ENCODE data around the gene CAMTA1.

The CAMTA1 gene

DNA sequence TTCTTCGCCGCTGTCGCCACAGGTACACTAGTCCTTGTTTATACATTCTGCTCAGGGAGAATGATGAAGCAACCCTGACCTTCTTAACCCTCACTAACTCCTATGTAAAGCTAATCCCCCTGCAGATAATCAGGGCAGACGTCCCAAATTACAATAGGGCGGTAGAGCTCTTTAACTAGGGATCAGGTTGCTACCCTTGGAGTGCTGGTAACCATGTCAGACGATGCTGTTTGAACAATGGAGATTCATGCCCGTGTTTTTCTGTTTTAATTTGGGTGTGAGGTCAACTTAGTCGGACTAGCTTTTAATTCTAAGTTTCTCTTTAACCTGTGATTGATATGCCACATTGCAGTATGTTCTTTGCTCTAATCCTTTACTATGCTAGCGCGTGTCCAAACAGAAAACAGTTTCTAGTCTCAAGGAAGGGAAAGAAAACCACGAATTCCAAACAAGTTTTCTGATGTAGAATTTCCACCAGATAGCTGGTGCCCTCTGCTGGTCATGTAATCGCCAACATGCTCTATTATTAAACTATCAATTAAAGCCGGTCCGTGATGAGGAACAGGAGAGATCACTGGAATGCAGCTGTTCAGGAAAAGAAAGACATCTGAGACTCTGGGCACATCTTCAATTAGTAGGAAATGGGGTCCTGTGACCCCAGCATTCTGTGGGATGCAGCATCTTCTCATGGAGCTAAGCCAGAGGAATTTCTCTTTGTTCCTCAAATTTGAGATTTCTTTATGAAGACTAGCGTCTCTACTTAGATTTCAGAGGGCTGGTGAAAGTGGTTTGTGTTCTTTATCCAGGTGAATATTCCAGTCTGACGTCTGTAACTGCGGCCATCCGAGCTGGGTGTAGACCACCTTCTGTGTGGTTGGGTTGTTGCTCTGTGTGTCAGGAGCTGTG, 967.5 kb downstream of the CAMTA1 start:
- peak; percentile 27 for DNase-seq

DNA sequence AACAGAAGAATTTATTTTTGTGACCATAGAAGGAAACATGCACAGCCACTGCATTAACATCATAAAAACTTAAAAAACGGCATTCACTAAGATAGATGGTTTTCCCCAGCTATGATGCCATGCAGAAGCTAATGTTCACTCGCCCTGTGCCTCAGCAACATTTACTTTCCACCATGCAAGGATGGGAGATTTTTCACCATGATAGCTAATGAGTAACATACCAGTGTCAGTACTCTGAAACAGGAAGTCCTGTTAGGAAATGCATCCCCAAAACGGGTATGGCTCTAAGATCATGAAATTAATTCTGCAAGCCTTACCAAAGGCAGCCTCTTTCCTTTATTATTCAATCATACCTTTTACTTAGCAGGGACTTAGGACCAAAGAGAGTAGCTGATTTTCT, 968.4 kb downstream of the CAMTA1 start:
- no peak for DNase-seq

DNA sequence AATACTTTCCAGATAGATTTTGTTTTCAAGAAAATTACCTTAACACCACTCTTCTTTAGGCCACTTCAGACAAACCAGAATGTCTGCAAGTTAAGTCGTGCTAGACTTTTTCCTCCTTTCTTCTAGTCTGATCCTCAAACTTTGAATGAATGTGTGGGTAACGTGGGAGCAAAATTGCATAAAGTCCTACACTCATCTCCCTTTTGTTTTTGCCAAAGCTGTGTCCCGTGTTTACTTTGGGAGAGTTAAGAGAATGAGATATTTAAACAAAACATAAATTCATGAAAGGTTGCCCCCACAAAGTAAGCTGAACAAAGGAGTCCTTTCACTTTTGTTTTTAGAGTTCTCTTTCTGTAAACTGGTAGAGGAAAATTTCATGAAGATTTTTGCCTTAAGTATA, 969.0 kb downstream of the CAMTA1 start:
- DNase-seq = no peak

DNA sequence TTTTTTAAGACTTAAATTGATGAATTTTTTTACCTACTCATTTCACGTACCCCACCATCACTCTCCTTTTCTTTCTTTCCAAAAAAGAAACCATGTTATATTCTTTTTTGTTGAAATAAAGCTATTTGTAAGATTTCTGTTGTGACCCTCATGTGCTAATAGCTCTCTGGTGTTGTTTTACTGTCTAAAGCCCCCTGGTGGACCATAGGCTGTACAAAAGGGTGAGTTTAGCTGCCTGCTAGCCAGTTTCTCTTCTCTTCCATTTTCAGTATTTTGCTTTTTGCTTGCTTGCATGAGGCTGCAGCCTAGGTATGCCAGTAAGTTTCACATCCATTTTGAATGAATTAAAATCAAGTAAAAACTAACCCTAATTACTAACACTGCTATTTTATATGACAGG, 970.2 kb downstream of the CAMTA1 start:
- no peak for DNase-seq

DNA sequence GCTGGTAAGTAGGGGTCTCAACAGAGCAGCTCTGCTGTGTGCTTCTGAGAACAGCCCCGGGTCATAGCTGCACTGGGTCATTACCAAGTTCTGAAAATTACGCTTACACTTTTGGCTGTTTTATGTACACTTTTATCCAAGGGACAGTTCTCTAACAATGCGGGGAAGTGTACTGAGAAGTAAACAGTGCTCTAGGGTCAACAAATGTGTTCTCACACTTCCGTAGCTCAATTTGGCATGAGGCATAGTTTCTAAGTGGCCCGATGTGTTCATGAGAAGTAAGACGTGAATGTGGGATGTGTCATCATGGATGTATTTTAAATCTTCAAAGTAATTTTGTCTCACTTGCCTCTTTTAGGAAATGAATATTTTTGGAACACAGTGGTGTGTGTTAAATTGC, 975.0 kb downstream of the CAMTA1 start:
- no peak for DNase-seq

DNA sequence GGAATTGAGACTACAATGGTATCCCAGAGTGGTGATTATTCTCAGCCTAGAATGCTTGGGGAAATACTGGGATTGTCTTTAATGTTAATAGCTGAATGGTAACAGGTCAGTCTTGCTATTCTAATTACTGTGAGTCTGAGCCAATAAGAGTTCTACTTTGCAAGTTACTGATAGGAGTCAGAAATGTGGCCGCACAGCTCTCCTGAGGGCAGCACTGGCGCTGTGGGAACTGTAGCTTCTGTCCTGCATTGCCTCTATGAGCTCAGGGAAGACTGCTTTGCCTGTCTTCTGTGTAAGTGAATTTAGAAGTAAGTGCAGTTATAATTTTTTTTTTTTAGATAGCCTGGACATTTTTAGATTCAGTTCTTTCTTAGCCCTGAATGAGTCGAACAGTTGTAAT, 975.8 kb downstream of the CAMTA1 start:
- DNase-seq = no peak

DNA sequence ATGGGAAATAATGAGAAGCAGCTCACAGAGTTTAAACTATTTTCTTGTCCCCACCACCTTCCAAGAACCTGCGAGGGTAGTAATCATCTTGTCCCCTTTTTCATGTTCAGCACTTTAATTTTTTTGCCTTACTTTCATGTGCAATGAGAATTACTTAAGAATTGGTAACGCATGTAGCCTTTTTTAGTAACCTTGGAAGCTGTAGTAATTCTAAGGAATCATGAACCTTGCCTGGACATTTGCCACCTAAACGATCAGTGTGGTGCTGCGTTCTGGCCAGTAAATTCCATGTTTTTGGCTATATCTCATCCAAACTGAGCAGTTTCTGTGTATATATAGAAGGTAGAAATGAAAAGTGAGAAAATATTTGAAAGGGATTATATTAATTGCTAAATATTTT, 981.9 kb downstream of the CAMTA1 start:
- no peak for DNase-seq

DNA sequence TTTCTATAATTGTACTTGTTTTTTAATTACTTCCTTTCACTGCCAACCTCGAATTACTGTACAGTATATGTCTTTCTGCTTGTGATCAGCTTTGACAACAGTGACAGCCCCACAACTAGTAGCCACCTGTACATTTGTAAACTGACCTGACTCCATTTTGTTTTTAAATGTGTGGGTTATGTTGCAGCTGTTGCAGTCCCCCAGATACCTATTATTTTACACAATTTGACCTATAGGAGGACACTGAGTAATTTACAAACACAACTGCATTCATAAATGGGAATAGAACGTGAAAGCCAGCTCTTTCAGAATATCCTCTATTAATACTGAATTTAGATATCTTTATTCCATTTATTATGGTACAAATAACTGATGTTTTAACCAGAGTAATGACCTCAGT, 983.3 kb downstream of the CAMTA1 start:
- DNase-seq = no peak

DNA sequence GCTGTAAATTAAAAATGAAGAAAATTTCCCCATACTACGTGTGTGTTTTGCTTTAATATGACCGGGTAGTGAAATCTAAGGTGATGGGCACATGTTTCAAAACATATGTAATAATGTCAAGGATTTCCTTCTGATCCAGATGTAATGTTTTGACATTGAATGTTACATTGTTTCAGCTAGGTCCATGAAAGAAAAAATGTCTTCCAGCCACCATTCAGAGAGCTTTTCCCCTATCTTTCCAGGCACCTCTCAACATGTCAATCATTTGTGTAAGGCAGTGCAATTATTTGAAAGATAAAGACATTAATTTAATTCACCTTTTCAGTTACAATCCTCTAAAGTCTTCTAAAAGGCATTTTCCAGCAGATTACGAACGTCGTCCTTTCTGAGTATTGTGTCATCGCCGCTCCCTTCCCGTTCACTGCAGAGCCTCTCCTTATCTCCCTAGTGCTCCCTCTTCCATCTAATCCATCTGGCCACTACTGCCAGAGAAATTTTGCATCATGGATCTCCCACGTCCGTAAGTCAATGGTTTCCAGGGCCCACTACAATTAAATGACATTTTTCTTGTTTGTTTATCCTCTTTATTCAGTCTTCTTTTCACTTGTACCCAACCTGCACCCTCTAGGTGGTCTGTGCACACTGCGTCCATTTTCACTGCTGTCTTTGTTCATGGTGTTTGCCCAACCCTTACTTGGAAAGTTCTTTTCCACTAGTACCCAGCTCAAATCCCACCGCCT, 984.6 kb downstream of the CAMTA1 start:
- no peak for DNase-seq

DNA sequence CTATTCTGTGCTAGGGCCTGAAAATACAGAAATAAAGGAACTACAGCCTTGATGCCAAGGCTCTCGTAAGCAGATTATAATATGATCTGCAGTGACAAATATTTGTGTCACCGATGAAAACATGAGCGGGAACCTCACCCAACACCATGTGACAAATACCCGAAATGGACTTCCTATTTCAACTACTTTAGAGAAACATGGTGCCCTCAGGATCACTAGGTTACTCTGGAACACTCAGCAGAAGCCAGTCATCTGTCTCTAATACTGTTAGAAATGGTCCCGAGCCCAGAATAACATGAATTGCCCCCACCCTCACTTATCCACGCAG, 985.4 kb downstream of the CAMTA1 start:
- DNase-seq = no peak

DNA sequence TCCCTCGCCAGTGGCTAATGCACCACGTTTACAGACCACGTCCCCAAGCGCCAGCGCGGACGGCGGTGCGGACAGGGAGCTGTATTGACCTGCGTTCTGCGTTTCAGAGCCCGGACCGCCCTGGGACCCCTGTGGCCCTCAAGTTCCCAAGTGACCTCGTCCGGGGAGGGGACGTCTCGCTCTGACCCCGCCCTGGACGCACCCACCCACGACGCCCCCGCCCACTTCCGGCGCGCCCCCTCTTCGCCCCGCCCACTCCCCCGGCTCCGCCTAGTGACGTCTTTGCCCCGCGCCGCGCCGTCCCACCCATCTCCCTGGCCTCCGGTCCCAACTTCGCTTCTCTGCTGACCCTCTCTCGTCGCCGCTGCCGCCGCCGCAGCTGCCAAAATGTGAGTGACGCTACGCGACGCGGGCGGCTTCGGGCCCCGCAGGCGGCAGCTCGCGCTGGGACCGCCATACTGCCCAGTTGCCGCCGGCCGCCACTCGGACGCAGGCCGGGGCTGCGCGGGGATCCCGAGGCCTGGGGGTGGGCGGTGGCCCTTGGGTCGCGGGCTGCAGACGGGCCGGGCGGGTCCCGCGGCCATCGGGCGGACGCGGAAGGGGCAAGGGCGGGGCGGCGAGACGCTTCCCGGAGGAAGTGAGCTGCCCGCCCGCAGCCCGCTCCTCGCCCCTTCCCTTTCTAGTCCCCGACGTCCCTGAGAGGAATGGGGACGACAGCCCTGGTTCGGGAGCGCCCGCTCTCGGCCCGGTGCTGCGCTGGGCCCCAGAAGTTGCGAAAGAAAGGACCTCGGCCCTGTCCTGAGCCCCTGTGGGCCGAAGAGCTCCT, 986.0 kb downstream of the CAMTA1 start, which contains the start of gene VAMP3:
TSS of gene VAMP3 (plus strand) at position 300 of the 826 bp plus-strand sequence. CDS start at position 388, 88 bp downstream.
- DNase-seq = peak; percentile 82

DNA sequence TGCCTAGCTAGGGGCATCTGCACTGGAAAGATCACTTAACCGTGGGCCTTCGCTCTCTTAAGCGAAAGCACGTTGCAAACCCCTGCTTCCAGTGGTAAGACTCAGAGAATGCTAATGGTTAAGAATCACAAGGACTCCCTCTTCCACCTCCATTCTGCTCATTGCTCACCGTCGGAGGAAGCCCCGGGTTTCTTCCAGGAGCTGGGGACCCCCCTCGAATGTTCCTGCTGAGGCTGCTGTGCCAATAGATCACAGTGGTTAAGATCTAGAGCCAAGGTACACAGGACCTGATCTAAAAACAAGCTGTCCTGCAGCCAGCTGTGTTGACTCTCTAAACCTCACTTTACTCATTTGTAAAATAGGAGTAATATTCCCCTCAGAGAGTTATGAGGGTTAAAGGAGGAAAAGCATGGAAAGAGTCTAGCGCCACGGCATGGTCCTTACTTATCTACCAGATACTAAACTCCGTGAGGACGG, 986.6 kb downstream of the CAMTA1 start:
- no peak for DNase-seq

DNA sequence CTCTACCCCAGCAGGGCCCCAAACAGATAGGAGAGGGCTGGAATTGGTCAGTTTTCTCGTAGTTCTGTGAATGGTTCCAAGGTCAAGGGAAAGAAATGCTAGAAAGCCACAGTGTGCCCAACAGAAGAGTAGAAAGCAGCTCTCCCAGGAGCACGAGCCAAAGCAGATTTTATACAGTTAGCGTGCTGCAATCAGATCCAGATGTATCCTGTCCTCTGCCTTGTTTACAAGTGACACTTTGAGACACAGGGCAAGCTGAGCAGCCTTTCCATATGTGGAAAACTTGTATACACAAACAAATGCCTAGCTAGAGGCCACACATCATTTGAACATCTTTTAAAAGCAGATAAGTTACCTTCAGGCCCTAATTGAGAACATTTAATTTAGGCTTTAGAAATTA, 992.3 kb downstream of the CAMTA1 start:
- no peak for DNase-seq

DNA sequence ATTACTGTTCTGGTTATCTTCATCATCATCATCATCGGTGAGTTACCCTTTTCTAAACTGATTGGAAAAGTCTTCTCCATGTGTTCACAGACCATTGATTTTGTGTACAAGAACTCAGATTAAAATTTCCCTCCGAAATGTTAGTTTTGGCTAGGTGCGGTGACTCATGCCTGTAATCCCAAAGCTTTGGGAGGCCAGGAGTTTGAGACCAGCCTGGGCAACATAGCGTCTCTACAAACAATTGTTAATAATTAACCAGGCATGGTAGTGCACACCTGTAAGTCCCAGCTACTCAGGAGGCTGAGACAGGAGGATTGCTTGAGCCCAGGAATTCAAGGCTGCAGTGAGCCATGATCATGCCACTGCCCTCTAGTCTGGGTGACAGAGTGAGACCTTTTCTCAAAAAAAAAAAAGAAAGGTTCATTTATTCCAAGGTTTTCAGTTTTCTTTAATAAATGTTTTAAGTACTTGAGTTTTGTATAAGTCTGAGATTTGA, 992.9 kb downstream of the CAMTA1 start:
- DNase-seq = no peak

DNA sequence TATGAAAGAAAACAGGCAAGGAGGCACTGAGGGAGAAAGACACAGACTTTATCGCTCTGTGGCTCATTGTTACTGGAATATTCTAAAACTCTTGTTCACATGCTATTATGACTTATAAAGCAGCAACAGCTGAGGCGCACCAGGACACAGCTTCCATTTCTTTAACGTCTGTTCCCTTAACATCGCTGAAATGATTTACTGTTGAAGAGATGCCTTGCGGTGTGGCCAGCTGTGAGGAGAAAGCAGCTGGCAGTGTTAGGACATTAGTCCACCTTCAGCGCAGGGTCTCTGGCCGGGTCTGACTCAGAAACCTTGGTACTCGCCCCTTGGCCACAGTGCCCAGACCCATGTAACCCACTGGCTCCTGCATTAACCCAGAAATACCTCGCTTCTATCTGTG, 995.7 kb downstream of the CAMTA1 start:
- no peak for DNase-seq

DNA sequence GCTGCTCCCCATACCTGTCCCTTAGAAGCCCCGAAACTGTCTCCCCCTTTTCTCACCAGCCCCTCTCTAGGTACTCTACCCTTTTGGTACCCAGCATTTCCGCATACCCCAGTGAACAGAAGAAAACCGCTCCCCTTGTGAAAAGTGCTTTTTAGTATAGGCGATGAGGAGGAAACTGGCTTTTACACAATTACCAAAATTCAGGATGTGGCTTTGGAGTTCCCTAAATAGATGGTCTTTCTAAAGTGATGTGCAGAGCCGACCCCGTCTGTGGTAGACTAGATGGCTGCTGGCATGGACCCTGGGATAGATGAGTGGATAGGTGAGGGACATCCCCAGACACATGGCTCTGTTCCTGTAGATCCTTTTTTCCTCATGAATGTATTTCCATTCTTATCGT, 996.2 kb downstream of the CAMTA1 start:
- DNase-seq = no peak

DNA sequence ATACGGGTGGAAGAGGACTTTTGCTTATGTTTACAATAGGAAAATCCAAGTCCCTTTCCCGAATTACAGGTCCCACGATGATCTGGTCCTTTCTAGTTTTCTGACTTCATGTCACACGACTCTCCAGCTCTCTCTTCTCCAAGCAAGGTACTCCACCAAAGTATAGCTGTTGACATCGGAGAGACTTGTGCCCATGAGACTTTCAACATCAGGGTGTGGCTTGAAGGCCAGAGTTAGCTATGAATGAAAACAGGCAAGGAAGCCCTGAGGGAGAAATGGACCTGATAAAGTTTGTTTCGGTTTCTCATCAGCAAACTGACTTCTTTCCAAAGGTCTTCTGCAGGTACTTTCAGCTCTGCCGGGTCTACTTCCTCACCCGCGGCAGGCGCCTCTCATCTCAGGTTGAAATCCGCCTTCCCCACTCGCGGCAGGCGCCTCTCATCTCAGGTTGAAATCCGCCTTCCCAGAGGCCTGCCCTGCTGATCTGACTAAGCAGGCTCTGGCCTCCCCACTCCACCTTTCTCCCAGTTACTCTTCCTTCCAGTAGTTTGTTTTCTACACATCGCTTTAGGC, 996.8 kb downstream of the CAMTA1 start:
- DNase-seq = no peak

DNA sequence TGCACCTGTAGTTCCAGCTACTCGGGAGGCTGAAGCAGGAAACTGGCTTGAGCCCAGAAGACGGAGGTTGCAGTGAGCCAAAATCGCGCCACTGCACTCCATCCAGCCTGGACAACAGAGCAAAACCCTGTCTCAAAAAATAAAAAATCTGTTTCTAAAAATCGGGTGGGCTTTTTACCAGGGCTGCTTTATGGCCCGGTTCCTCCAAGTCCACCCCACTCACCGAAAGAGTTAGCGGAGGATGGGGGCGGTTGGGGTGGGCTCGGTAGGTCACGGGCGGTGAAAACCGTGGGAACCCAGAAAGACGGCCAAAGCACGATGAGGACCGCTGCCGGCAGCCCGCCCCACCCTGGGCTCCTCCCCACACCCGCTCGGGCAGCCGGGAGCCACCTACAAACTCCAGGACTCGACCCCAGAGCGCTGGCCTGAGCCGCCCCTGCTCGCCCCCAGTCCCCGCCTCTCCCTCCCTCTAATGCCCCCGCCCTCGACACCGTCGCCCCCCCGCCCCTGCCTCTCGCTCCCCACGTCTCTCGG, 998.0 kb downstream of the CAMTA1 start:
- DNase-seq = peak; percentile 67

DNA sequence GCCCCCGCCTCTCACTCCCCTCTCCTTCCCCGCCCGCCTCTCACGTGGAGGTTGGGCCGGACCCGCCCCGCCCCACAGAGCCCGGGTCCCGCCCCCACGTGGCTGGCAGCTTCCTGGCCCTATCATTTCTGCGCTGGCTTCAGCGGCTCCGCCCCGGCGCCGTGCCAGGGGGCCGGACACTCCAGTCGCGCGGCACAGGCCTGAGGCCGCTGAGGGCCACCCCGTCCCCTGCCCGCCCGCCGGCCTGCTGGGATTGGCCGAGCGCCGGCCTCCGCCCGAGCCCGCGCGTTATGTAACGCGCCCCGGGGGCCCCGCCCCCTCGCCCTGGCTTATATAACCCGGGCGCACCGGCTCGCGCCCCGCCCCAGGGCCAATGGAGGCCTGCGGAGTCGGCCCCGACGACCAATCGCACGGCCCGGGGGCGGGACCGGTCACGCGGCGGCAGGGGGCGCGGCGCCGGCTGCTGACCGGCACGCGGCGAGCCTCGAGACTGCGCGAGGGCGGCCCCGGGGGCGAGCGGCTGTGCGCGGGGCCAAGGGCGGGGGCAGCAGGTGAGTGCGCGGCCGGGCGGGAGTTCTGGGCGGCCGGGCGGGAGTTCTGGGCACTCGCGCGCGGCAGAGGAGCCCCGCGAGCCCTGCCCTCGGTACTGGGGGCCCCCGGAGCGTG, 998.7 kb downstream of the CAMTA1 start, which contains the start of gene PER3:
TSS of gene PER3 (plus strand) at position 466 of the 666 bp plus-strand sequence. CDS start 587 bp downstream, outside the sequence.
- peak; percentile 97 for DNase-seq

DNA sequence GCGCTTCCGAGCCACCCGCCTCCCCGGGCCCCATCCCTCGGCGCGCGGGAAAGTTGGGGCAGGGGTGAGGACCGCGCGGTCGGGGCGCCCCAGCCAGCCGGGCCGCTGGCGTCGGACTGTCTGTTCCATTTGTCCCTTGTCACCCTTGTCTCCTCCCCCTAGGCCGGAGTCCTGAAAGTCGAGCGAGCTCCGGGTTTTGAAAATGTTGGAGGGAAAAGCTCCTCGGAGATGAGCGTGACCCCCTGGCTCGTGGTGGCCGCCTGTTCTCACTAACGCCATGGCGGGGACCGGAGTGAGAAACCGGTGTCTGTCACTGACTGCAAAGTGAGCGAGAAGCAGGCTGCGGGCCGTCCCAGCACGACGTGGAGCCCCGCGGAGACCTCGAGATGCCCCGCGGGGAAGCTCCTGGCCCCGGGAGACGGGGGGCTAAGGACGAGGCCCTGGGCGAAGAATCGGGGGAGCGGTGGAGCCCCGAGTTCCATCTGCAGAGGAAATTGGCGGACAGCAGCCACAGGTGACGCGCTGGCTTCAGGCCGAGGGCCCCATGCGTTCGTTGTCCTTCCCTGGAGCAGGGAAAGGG, 999.3 kb downstream of the CAMTA1 start:
- no peak for DNase-seq

DNA sequence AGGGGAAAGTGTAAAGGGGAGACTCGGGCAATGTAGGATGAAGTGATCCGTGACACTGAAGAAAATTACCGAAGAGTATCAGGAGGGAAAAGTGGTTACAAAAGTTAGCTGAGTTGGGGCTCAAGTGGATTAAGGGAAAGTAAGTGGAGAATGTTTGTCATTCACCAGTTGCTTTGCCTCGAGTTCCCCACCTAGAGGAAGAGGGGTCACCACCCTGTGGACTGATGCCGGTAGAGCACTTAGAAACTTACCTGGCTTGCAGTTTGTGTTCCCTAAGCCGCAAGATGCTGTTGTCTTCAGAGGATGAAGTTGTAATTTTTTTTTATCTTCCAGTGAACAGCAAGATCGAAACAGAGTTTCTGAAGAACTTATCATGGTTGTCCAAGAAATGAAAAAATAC, 999.9 kb downstream of the CAMTA1 start:
- DNase-seq = no peak
